ENCODE results near the gene ZNF664. TPM values are rescaled to one million over a fixed set of nuclear protein-coding genes. Genes with fewer than 3 reads are reported as not detected.
A peak's percentile ranks its signal among the peaks of the same experiment; 100 is the strongest.

Gene ZNF664
- total and polyA plus RNA-seq, 9 of the 15 experiments (the other 6 are each of a cell fraction or from before 2014, with no cell fraction given): 3.3 to 101 (median 63.6) TPM

DNA sequence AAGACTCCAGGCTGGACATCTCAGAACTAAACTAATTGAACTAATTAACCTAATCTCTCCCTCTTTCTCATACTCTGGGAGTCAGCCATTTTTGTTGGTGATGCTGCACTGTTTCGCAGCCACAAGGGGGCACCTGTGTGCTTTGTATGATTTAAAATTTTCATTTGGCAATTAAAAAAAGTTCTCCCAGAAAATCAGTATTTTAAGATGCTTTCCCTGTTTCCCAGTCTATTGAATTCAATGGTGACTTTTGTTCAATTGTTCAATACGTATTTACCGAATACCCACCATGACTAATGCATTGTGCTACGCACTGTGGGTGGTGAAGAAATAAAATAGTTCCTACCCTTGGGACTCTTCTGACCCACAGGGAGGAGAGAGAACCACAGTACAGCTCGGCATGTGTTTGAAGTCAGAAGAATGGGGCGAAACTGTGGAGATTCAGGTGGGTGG, 63.7 kb downstream of the ZNF664 start (continued):
- TF ChIP-seq, protein P1, sequence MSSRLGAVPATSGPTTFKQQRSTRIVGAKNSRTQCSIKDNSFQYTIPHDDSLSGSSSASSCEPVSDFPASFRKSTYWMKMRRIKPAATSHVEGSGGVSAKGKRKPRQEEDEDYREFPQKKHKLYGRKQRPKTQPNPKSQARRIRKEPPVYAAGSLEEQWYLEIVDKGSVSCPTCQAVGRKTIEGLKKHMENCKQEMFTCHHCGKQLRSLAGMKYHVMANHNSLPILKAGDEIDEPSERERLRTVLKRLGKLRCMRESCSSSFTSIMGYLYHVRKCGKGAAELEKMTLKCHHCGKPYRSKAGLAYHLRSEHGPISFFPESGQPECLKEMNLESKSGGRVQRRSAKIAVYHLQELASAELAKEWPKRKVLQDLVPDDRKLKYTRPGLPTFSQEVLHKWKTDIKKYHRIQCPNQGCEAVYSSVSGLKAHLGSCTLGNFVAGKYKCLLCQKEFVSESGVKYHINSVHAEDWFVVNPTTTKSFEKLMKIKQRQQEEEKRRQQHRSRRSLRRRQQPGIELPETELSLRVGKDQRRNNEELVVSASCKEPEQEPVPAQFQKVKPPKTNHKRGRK (tag; IDR thresholded peaks at IDR 0.05): no peak
- TF ChIP-seq RUNX1 (IDR thresholded peaks at IDR 0.05; ENCODE audit: low read depth) (no peak), U2AF2 (optimal IDR thresholded peaks at IDR 0.05; ENCODE audit: low read depth, low read length) (no peak), GABPB2 (CRISPR knock-in tag; conservative IDR thresholded peaks at IDR 0.05) (no peak), PHTF2 (CRISPR knock-in tag; IDR thresholded peaks at IDR 0.05) (no peak), ZSCAN29 (IDR thresholded peaks at IDR 0.05) (no peak), GATA2 (CRISPR knock-in tag; IDR thresholded peaks at IDR 0.05) (no peak), LCOR (CRISPR knock-in tag; IDR thresholded peaks at IDR 0.05) (no peak), SRSF9 (IDR thresholded peaks at IDR 0.05; ENCODE audit: borderline replicate concordance, low read depth, low read length) (no peak), ZFP1 (CRISPR knock-in tag; IDR thresholded peaks at IDR 0.05) (no peak), MED1 (CRISPR knock-in tag; IDR thresholded peaks at IDR 0.05; ENCODE audit: borderline replicate concordance) (no peak), RAD21 (CRISPR knock-in tag; conservative IDR thresholded peaks at IDR 0.05 in 1 of 2, IDR thresholded peaks at IDR 0.05 in 1 of 2) (peak; percentile 91 to 92), SIX5 (IDR thresholded peaks at IDR 0.05; ENCODE audit: borderline replicate concordance in 1 of 2, insufficient read depth in 1 of 2, low read depth in 1 of 2, low read length in 2 of 2) (no peak)
- TF ChIP-seq, protein P2, sequence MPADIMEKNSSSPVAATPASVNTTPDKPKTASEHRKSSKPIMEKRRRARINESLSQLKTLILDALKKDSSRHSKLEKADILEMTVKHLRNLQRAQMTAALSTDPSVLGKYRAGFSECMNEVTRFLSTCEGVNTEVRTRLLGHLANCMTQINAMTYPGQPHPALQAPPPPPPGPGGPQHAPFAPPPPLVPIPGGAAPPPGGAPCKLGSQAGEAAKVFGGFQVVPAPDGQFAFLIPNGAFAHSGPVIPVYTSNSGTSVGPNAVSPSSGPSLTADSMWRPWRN (IDR thresholded peaks at IDR 0.05; ENCODE audit: low read depth): no peak
- TF ChIP-seq, protein P3, sequence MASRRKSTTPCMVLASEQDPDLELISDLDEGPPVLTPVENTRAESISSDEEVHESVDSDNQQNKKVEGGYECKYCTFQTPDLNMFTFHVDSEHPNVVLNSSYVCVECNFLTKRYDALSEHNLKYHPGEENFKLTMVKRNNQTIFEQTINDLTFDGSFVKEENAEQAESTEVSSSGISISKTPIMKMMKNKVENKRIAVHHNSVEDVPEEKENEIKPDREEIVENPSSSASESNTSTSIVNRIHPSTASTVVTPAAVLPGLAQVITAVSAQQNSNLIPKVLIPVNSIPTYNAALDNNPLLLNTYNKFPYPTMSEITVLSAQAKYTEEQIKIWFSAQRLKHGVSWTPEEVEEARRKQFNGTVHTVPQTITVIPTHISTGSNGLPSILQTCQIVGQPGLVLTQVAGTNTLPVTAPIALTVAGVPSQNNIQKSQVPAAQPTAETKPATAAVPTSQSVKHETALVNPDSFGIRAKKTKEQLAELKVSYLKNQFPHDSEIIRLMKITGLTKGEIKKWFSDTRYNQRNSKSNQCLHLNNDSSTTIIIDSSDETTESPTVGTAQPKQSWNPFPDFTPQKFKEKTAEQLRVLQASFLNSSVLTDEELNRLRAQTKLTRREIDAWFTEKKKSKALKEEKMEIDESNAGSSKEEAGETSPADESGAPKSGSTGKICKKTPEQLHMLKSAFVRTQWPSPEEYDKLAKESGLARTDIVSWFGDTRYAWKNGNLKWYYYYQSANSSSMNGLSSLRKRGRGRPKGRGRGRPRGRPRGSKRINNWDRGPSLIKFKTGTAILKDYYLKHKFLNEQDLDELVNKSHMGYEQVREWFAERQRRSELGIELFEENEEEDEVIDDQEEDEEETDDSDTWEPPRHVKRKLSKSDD (conservative IDR thresholded peaks at IDR 0.05; ENCODE audit: low read length): no peak
- TF ChIP-seq, protein P4, sequence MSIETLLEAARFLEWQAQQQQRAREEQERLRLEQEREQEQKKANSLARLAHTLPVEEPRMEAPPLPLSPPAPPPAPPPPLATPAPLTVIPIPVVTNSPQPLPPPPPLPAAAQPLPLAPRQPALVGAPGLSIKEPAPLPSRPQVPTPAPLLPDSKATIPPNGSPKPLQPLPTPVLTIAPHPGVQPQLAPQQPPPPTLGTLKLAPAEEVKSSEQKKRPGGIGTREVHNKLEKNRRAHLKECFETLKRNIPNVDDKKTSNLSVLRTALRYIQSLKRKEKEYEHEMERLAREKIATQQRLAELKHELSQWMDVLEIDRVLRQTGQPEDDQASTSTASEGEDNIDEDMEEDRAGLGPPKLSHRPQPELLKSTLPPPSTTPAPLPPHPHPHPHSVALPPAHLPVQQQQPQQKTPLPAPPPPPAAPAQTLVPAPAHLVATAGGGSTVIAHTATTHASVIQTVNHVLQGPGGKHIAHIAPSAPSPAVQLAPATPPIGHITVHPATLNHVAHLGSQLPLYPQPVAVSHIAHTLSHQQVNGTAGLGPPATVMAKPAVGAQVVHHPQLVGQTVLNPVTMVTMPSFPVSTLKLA (conservative IDR thresholded peaks at IDR 0.05): no peak
- TF ChIP-seq, protein P5, sequence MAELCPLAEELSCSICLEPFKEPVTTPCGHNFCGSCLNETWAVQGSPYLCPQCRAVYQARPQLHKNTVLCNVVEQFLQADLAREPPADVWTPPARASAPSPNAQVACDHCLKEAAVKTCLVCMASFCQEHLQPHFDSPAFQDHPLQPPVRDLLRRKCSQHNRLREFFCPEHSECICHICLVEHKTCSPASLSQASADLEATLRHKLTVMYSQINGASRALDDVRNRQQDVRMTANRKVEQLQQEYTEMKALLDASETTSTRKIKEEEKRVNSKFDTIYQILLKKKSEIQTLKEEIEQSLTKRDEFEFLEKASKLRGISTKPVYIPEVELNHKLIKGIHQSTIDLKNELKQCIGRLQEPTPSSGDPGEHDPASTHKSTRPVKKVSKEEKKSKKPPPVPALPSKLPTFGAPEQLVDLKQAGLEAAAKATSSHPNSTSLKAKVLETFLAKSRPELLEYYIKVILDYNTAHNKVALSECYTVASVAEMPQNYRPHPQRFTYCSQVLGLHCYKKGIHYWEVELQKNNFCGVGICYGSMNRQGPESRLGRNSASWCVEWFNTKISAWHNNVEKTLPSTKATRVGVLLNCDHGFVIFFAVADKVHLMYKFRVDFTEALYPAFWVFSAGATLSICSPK (IDR thresholded peaks at IDR 0.05; ENCODE audit: borderline replicate concordance): no peak
